Renal cortex interstitium (tissue), 11 donors: ENCODE data around the gene FOXE1. TPM values are rescaled to one million over a fixed set of nuclear protein-coding genes. Genes with fewer than 3 reads are reported as not detected.

Experiments used
- DNase-seq, 11 donors: peaks; one replicate each; pipeline ENCODE4 v3.0.0-alpha.2; 2013; ENCODE audit warnings: low read depth in 9 of 11, low spot score in 4 of 11; ENCODE audit errors: extremely low read depth in 1 of 11
- polyA plus RNA-seq, 3 donors: library from polyadenylated mRNA; unstranded; fragments of 120-200 nt; gene quantifications; one replicate each; pipeline ENCODE4 v1.2.1, GENCODE V29; 2013; ENCODE audit not compliant: insufficient read length in 3 of 3

FOXE1 gene
- polyA plus RNA-seq, 3 donors = 0.06 TPM; not detected in 2

DNA sequence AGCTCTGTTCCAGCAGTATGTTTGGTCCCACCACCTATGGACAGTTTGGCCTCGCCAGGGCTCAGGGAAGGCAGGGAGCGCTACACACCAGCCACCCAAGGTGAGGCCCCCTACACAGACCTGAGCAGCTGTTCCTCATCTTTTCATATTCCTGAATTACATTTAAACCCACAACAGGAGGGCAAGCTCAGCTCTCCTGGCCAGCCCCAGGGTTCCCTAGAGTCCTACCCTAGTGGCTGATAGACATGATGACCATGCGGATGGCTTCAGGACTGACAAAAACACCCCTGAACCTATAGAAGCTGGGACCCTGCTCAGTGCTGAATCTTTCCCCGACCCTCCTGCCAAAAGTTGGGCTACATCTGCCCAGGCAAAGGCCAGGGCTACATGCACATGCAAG, 6.7 kb upstream of the FOXE1 start:
- no peak for DNase-seq

DNA sequence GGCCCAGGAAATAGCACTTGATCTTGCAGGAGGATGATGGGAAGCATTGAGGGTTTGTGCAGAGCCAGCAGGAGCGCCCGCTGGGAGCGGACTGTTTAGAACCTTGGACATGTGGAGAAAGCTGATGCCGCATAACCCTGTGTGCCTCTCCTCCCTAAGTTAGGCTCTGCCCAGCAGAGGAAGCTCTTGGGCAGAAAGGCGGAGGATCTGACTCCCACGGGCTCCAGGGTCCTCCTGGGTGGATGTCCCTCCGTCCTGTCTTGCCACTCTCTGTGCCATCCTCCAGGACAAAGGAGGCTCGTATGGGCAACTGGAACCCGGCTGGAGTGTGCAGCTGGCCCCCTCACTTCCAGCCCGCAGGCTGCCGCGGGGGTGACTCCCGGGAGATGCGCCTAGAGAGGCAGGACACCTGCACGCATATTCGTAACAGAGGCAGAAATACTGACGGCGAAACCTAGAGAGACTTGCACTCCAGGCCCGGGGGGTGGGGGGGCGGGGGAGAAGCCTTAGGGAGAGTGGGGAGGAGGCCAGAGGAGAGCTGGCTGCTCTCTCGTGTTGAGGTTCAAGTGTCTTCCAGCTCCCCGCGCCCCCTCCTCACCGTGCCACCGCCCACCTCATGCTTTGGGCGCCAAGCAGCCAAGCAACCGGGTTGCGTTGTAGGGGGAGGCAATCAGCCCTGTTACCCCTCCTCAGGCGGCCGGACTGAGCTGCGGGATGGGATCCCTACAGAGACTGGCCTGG, 5.4 kb upstream of the FOXE1 start:
- no peak for DNase-seq

DNA sequence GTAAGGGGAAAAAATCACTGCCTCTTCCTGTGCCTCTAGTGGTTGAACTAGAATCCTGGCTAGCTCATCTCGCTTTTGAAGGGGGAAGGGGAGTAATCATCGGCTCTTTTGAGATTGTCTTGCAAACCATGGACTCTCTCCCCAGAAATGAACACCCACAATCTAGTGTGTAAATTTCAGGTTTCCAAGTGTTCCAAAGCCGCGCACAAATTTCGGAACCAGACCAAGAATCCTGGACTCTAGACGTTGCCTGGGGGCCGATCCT, 4.9 kb upstream of the FOXE1 start:
- DNase-seq = no peak

DNA sequence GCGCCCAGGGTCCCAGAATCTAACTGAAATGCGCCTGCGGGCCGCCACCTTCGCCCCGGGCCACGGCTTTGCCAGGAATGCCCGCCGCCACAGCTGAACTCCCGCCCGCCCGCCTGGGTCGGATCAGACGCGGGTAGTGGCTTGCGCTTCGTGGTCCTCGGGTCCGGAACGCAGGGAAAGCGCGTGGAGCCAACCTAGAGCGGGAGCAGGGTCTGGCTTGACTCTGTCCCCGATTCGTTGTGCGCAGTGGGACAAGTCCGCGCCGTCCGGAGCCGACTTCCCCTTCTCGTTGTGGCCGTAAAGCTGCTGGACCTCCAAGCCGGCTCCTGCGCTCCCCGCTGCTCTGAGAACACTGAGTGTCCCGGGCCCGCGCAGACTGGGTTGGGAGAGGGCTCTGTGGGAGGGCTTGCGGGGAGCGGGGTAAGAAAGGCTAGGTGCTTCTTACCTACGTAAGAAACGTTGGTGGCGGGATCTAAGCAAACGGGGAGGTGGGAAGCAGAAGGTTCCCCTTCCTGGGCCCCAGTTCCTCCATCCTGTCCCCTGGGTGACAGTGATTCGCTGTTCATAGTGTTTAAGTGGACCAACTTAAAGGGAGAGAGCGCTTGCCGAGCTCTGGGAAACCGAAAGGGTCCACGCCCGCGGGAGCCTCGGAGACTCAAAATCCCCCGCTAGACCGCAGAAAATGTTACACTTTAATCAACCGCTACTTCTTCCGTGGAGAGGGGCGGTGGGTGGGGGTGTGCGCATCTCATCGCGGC, 4.4 kb upstream of the FOXE1 start:
- DNase-seq = no peak

DNA sequence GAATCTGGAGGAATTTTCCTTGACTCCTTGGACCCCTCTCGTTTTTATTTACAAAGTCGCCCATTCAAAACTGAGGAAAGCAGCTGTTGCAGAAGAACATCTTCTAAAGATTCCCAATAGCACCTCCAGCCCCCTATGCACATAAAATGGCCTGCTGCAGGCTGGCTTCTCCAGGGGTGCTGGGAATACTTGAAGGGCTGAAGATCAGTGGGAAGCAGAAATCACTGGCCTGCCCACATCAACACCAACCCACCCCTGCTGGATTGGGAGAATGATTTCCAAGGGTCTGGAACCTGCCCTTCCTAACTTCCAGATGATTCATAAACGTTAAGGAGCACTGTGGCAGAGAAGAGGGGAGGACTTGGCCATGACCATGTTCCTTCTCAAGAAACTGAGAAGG, 3.0 kb upstream of the FOXE1 start:
- DNase-seq = no peak

DNA sequence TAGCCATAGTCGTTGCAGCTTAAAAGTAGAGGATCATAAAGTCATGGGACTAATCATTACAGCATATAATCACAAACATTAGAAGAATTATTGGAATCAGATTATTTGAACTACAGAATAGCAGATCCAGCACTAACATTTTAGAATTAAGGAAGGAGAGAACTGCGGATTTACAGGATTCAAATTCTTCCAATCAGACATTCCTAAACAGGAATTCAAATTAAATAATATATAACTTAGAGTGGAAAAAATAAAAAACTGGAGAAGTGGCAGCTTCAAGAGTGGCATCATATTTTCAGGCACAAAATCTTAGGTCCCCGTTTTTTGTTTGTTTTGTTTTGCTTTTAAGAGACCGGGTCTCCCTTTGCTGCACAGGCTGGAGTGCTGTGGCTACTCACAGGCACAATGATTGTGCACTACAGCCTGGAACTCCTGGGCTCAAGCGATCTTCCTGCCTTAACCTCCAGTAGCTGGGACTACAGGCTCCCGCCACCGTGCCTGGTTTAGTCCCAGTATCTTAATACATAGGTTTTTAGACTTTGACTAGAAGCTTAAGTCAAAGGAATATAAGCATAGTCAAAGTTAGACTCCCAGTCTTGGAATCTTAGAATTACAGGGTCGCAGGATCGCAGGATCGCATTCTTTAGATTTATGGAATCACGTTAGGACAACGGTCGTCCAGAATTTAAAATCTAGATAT, 2.1 kb upstream of the FOXE1 start:
- DNase-seq = no peak

DNA sequence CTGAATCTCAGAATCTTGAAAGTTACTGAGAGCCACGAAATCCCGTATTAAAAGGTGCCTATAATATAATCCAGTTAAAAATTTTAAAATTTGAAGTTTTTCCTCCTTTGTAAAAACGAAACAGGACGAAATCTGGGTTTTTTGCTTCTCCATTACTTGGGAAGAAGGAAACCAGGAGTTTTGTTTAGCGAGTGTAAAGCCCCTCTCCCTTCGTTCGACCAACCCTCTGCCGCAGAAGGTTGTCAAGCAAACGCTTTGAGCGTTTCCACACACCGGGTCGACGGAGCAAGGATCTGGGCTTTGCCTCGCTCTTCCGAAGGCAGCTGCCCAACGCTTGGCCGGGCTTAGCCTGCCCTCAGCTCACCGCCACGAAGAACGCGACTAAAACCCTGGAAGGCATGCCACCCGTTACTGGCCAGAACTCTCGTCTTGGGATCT, 1.6 kb upstream of the FOXE1 start:
- DNase-seq = no peak

DNA sequence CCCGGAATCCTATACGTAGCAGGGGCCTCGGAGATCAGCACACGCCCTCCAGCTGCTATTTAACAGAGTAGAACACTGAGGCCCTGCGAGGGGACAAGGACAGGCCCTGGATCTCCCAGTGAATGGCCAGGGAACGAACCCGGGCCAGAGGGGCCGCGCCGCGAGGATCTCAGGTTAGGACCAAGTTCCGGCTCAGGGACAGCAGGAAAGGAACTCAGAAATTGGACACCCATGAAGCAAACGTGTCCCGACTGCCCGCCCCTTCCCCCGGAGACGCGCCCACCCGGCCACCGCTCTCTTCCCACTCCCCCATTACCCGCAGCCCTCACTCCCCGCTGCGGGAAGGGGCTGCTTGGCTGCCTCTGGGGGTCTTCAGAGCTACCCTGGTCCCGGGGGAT, 1.0 kb upstream of the FOXE1 start:
- no peak for DNase-seq

DNA sequence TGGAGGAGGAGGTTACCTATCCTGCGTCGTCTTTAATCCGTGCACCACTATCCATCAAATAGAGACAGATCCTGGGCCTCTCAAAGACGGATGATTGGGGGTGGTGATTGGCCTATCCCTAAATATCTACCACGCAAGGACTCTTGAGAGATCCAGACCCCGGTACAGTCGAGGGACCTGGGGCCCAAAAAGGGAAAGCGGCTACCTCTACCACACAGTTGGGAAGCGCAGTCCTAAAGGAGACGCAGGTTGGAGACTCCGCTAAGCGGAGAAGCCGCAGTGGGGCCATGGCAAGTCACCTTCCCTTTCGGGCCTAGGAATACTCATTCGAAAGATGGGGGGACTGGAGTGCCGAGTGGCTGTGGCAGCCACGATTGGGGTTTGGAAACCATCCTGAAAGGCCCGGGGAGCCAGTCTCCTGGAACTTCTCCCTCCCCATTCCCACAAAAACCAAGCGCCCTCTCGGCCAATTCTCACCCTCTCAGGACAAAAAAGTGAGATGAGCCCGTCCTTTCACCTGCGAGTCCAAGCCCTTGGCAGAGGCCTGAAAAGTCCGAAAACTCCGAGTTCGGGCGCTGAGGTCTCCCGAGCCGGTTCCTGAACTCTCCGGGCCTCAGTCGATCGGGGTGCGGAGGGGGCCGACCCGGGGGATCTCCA, 499 bp upstream of the FOXE1 start:
- no peak for DNase-seq

DNA sequence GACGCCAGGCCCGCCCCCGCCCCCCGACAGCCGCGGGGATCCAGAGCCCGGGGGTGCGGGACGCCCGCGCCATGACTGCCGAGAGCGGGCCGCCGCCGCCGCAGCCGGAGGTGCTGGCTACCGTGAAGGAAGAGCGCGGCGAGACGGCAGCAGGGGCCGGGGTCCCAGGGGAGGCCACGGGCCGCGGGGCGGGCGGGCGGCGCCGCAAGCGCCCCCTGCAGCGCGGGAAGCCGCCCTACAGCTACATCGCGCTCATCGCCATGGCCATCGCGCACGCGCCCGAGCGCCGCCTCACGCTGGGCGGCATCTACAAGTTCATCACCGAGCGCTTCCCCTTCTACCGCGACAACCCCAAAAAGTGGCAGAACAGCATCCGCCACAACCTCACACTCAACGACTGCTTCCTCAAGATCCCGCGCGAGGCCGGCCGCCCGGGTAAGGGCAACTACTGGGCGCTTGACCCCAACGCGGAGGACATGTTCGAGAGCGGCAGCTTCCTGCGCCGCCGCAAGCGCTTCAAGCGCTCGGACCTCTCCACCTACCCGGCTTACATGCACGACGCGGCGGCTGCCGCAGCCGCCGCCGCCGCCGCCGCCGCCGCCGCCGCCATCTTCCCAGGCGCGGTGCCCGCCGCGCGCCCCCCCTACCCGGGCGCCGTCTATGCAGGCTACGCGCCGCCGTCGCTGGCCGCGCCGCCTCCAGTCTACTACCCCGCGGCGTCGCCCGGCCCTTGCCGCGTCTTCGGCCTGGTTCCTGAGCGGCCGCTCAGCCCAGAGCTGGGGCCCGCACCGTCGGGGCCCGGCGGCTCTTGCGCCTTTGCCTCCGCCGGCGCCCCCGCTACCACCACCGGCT, 1.0 kb downstream of the FOXE1 start:
- DNase-seq = no peak

DNA sequence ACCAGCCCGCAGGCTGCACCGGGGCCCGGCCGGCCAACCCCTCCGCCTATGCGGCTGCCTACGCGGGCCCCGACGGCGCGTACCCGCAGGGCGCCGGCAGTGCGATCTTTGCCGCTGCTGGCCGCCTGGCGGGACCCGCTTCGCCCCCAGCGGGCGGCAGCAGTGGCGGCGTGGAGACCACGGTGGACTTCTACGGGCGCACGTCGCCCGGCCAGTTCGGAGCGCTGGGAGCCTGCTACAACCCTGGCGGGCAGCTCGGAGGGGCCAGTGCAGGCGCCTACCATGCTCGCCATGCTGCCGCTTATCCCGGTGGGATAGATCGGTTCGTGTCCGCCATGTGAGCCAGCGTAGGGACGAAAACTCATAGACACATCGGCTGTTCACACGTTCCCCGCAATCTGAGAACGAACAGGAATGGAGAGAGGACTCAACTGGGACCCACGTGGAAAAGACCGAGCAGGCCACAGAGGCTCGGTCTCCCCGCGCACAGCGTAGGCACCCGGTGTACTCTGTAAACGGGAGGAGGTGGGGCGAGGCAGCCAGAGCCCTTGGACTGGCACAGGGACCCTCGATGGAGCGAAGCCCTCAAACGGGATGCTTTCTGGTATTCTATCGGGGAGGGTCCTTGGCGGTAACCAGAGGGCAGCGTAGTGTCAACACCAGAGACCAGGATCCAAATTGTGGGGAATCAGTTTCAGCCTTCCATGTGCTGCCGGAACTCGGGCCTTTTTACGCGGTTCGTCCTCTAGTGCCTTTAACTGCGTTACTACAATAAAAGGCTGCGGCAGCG, 1.9 kb downstream of the FOXE1 start:
- DNase-seq = no peak

DNA sequence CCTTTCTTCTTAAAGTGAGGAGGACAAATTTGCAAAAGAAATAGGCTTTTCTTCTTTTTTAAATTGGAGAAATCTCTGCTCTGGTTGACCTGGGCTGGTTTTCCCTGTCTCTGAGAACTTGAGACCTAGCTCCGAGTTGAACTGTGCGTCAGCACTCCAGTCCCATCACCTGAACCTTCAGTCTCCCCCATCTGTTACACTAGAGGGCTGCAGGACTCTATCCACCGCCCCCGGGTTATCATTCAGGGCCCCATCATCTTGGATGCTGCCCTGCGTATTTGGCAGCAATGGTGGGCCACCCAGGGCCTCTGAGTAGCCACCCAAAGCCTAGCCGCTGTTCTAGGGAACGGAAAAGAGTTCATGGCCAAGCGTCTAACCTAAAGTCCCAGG, 2.5 kb downstream of the FOXE1 start:
- DNase-seq = no peak

DNA sequence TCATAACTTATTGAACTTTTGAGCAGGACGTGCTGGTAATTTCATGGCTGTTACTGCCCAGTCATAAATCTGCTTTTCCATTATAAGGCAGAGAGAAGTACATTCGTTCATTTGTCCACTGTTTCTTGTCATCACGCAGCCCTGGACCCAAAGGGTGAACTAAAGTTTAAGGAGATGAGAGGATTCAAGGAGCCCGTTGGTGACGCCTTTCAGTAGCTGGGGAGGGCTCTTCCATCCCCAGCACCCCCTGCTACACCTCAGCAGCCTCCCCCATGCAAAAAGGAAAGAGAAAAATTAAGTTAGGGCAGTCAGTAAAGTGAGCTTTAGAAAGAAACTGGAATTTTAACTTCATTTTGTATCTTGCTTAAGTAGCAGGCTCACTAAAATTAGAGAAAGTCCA, 2.9 kb downstream of the FOXE1 start:
- no peak for DNase-seq

DNA sequence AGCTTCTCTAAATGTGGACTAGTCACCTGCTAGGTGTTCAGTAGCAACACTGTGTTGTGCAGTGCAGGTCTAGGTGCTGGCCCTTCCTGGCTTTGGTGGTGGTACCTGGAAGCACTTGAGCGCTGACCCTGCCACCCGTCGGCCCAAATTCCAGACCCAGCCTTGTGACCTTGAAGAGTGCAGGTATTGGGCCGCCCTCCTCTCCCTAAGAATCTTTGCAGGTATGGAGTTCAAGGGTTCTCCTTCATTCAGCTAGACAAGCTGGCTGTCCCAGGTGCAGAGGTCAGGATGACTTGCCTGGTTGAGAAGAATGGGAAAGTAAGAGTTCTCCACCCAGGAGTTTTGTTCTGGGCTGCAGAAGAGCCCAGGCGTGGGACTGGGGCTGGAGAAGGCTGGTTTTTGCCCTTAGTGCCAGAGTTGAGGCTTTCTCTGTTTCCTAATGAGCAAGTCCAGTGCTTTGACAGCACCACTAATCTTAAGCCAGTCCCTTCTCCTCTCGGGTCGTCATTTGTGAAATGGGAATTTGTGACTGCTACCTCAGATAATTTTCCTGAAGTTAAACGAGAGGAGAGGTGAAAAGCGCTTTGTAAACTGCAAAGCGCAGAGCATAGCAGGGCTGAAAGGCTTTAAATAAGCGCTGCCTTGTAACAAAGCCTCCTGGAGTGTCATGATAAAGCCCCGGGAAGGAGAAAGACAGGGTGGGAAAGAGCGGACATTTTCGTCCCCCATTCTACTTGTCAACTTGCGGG, 4.0 kb downstream of the FOXE1 start:
- no peak for DNase-seq

DNA sequence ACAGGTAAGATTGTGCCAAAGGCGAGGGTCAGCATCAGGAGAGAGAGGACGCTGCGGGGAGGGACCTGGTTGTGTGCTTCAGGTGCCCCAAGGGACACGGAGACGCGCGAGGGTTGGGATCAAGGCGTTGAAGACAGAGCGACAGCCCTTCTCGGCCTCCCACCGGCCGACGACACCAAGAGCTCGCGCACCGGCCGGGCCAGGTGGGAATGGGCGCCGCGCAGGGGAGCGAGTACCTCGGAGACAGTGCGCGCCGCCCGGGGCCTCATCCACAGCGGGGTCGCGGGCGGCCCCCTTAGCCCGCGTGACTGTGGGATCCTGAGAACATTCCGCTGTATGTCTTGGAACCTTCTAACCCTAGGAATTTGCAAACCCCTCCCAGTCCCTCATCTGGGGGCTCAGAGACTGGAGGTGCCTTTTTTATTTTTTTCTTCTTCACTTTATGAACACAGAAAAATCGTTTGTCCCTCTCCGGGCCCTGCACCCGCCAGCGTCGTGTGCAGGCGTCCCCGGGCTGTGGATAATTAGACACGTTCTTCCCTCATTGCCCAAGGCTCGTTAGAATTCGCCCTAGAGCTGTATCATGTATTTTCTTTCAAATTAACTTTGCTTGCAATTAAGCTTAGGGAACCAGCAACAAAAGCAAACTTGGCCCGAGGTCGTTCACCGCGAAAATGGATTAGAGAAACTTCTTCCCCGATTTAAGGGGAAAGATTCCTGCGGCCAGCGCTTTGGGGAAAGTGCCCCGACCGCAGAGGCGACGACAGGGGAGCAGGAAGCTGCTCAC, 4.8 kb downstream of the FOXE1 start:
- no peak for DNase-seq

DNA sequence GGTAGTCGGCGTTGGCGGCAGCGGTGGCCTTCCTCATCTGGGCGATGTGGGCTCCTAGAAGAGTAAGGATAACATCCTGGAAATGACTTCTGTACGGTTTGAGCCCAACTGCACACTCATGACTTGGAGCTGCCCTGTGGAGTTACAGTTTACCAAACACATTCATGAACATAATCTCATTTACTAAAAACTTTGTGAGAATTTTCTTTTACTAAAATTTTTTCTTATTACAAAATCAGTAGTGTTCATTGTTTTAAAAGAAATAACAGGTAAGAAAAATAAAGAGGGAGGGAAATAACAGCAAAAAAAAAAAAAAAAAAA, 5.3 kb downstream of the FOXE1 start:
- DNase-seq = no peak

DNA sequence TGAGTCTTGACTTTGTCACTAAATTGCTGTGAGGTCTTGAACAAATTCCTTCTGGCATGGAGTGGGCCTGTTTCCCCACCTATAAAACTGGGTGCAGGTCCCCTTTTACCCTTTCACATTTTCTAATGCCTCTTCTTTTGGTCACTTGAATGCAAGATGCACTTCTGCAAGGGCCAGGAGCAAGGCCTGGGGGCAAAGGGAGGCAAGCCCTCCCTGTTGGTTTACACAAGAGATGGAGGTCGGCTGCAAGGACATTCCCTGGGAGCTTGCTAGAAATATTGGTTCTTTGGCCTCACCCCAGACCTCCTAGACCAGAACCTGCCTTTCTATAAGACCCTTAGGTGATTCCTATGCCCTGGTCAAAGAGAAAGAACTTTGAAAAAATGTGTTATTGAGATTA, 5.8 kb downstream of the FOXE1 start:
- DNase-seq = no peak
